ENCODE data around the gene BCL10. TPM values are rescaled to one million over a fixed set of nuclear protein-coding genes. Genes with fewer than 3 reads are reported as not detected.

The BCL10 gene
- 31.9 and 34.1 TPM in 2 replicates for total RNA-seq (2014; rRNA removed; shearing (Covaris generic))

- DNase-seq (ENCODE audit: low read depth): peak; percentile 99
These were observed at the start of gene BCL10 for GRCh38 chr1:85276215-85276977. Gene BCL10, minus strand, starts transcription at chr1:85276632. Its CDS starts 280 bp downstream, at chr1:85276352.

GRCh38 chr1:85325920-85326319 is 49.5 kb upstream of the BCL10 start:
- no peak for DNase-seq (ENCODE audit: low read depth)

- no peak for DNase-seq (ENCODE audit: low read depth)
These were observed 47.3 kb upstream of the BCL10 start for GRCh38 chr1:85323770-85324169.

GRCh38 chr1:85322655-85323054 is 46.2 kb upstream of the BCL10 start:
- no peak for DNase-seq (ENCODE audit: low read depth)

GRCh38 chr1:85321237-85321964 is 45.0 kb upstream of the BCL10 start:
- DNase-seq (ENCODE audit: low read depth): peak; percentile 93

- peak; percentile 54 for DNase-seq (ENCODE audit: low read depth)
These were observed 44.1 kb upstream of the BCL10 start for GRCh38 chr1:85320371-85321131.

- DNase-seq (ENCODE audit: low read depth): no peak
These were observed 43.5 kb upstream of the BCL10 start for GRCh38 chr1:85319931-85320330.

GRCh38 chr1:85319491-85319890 is 43.1 kb upstream of the BCL10 start:
- DNase-seq (ENCODE audit: low read depth): no peak

- DNase-seq (ENCODE audit: low read depth): no peak
These were observed 41.8 kb upstream of the BCL10 start for GRCh38 chr1:85318217-85318616.

- DNase-seq (ENCODE audit: low read depth): no peak
These were observed 41.1 kb upstream of the BCL10 start for GRCh38 chr1:85317560-85317959.

GRCh38 chr1:85316321-85316720 is 39.9 kb upstream of the BCL10 start:
- no peak for DNase-seq (ENCODE audit: low read depth)

- DNase-seq (ENCODE audit: low read depth): no peak
These were observed 39.4 kb upstream of the BCL10 start for GRCh38 chr1:85315789-85316188.

GRCh38 chr1:85314726-85315125 is 38.3 kb upstream of the BCL10 start:
- no peak for DNase-seq (ENCODE audit: low read depth)

GRCh38 chr1:85313888-85314696 is 37.7 kb upstream of the BCL10 start:
- DNase-seq (ENCODE audit: low read depth): peak; percentile 95

GRCh38 chr1:85311818-85312217 is 35.4 kb upstream of the BCL10 start:
- peak; percentile 60 for DNase-seq (ENCODE audit: low read depth)

GRCh38 chr1:85308833-85309350 is 32.5 kb upstream of the BCL10 start:
- no peak for DNase-seq (ENCODE audit: low read depth)

- DNase-seq (ENCODE audit: low read depth): peak; percentile 81
These were observed 31.8 kb upstream of the BCL10 start for GRCh38 chr1:85307987-85308832.

GRCh38 chr1:85306236-85306635 is 29.8 kb upstream of the BCL10 start:
- no peak for DNase-seq (ENCODE audit: low read depth)

- no peak for DNase-seq (ENCODE audit: low read depth)
These were observed 27.2 kb upstream of the BCL10 start for GRCh38 chr1:85303440-85304162.

- DNase-seq (ENCODE audit: low read depth): no peak
These were observed 23.7 kb upstream of the BCL10 start for GRCh38 chr1:85300140-85300539.
